Measurements from ENCODE around the gene NCKAP1.
"Not testable (repeated sequence)": the region's sequence is repeated elsewhere in the genome, so short reads cannot be mapped to it uniquely, and the experiment has no call there.

GRCh38 chr2:183047486-183048125, 9.3 kb upstream of the NCKAP1 start:
- TF ChIP-seq CTCF (conservative IDR thresholded peaks at IDR 0.05); ZFX (IDR thresholded peaks at IDR 0.05): not testable (repeated sequence)

All from C4-2B (cell line).